HG03432 (cell line): ENCODE measurements around the gene WDR33.
A peak's percentile ranks its signal among the peaks of the same experiment; 100 is the strongest.

ENCODE experiments used
- ATAC-seq: cut with Tn5 transposase; IDR thresholded peaks from one replicate; pipeline ENCODE4 v1.9.1; 2021; ENCODE audit warnings: mild to moderate bottlenecking, moderate library complexity; ENCODE audit not compliant: unreplicated experiment

Gene WDR33

DNA sequence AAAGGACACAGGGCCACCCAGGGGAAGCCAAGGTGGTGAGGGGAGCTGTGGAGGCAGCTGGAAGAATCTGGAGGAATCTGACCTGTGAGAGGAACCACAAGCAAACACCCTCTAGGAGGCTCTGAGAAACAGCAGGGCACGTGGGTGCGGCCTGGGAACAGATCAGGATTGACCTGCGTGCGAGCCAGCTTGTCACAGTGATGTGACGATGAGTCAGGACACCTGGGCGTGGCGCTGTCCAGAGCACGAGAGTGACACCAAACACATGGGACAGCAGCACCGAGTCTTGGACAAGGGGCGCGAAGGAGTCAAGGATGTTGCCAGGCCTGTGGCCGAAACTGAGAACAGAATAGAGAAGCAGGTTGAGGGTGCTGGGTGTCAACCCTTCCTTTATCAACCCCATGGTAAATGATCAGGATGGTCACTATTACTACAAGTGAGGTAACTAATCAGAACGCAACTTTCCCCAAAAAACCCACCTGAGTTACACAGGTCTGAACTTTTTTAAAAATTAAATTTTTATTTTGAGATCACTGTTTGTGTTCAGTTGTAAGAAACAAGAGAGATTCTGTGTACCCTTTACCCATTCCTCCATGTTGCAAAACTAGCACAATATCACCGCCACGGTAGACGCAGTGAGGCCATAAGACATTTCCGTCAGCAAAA is 110.3 kb downstream of the WDR33 start:
- ATAC-seq = peak; percentile 68

GRCh38 chr2:127698553-127699355 is 112.2 kb downstream of the WDR33 start:
- ATAC-seq = no peak

DNA sequence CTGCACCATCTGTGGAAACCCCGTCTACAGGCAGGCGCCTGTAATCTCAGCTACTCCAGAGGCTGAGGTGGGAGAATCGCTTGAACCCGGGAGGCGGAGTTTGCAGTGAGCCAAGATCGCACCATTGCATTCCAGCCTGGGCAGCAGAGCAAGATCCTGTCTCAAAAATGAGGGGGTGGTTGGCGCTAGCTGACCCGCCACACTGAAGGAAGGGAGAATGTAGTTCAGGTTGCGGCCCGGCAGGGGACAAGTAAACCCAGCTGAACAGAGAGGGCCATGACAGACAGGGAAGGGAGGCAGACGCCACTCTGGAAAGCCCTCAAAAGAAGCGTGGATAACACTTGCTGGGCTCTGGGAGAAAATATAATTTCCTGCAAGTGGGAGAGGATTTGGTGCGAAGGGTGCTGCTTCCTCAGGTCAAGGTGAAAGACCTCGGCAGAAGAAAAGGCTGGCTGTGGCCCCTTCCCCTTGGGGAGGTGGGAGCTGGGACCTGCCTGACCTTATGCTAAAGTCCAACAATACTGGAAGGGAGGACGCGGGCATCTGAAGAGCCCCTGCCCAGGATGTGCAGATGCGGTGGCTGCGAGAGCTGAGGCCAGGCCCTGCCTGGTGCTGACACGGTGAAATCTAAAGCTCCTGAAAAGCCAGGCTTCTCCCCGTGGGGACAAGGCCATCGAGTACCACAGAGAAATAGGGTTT is 113.3 kb downstream of the WDR33 start:
- no peak for ATAC-seq

DNA sequence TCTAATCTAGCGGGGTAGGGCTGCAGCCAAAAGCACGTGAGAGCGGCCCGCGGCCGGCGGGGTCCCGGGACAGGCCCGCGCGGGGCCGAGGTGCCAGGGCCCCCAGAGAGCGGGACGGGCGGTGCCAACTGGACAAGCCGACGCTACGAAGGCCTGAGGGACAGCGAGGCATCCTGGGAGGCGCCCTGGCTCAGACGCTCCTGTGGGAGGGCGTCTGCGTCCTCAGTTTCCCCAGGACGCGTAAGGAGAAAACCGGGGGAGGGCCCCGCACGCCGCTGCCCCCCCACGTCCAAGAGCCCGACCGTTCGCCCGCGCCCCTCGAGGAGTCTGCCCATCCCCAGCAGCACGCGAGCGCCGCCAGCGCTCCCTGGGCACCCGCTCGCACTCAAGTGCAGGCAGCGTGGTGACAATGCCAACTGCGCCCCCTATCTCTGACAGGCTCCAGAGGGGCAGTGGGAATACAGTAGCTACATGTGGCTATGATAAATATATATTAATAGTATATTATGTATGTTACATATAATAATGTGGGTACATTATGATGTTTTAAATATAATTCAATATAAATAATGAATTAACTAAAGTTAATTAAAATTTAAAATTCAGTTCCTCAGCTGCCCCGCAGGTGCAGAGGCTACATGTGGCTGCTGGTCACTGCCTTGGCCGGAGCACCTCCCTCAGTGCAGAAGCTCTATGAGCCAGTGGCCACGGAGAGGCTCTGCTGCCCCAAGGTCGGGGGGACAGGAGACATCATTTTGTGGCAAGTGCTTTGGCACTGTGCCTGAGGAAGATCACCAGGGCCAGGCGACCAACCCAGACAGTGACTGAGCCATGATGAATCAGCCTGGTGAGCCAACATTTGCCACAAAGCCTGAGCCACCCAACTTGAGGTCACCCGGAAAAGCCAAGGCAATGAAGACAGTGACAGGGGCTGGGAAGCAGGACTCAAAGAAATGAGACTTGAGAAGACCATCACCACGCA is 115.2 kb downstream of the WDR33 start:
- no peak for ATAC-seq

DNA sequence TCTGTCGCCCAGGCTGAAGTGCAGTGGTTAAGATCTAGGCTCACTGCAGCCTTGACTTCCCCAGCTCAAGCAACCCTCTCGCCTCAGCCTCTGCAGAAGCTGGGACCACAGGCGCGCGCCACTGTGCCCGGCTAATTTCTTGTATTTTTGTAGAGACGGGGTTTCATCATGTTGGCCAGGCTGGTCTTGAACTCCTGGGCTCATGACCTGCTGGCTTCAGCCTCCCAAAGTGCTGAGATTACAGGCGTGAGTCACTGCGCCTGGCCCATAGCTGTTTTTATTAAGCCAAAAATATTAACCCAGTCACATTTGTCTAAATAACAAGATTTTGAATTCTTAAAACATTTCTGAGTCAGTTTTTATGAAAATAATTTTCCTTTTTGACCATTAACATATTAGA is 116.0 kb downstream of the WDR33 start:
- ATAC-seq = no peak

GRCh38 chr2:127690696-127691095 is 120.3 kb downstream of the WDR33 start:
- no peak for ATAC-seq

DNA sequence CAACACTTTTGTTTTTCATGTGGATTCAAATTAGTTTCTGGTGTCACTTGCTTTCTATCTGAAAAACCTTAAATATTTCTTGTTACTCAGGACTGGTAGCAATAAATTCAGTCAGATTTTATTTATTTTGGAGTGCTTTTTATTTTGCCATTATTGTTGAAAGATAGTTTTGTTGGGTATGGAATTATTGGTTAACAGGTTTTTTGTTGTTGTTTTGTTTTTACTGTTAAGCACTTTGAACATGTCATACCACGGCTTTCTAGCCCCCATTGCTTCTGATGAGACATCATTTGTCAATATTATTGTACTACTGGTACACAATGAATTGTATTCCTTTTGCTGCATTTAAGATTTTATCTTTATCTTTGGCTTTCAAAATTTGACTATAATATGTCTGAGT is 122.6 kb downstream of the WDR33 start:
- ATAC-seq = no peak

DNA sequence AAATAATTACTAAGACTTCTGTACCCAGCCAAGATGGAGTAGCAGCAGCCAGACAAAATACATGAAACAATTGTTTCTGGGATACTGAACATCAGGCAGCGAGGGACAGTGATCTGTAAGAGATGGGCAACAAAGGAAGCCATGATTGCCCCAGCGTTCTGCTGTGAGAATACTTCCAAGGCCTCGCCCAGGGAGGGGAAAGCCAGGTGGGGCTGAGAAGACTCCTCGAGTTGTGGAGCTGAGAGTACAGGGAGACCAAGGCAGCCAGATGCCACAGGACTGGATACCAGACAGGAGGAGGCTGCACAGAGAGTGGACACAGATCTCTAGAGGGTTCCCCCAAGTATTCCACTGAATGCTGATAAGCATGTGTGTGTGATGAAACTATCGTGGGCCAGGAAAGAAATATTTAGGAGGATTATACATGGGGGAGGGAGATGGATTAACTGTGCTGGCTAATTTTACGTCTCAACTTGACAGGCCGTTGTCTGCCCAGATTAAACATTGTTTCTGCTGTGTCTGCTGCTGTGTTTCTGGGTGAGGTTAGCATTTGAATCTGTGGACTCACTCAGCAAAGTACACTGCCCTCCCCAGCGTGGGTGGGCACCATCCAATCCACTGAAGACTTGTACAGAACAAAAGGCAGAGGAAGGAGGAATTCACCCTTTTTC is 125.4 kb downstream of the WDR33 start:
- ATAC-seq = no peak

GRCh38 chr2:127683757-127684156 is 127.2 kb downstream of the WDR33 start:
- no peak for ATAC-seq

GRCh38 chr2:127683056-127683455 is 127.9 kb downstream of the WDR33 start:
- ATAC-seq = no peak

- ATAC-seq = no peak
Measured at GRCh38 chr2:127681976-127682857, 128.8 kb downstream of the WDR33 start.

DNA sequence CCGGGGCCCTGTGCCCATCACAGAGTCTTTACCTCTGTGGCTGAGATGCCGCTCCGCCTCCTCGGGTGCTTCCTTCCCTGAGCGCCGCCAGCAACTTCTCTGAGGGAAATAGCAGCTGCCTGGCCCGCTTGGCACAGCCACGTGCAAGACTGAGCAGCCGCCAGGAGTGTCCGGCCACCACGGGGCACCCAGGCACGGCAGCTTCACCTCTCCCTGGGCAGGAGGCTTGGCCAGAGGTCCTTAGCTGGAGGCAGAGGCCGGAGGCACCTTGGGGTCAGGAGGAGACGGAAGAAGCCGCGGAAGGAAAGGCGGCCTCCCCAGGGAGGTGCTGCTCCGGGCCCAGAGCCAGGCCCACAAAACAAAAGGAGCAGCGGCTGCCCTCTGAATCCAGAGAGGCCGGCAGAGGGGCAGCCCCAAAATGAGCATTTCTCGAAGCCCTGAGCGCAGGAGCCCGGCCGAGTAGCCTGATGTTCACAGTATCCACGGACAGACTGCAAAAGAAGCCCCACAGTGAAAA is 129.6 kb downstream of the WDR33 start:
- no peak for ATAC-seq

DNA sequence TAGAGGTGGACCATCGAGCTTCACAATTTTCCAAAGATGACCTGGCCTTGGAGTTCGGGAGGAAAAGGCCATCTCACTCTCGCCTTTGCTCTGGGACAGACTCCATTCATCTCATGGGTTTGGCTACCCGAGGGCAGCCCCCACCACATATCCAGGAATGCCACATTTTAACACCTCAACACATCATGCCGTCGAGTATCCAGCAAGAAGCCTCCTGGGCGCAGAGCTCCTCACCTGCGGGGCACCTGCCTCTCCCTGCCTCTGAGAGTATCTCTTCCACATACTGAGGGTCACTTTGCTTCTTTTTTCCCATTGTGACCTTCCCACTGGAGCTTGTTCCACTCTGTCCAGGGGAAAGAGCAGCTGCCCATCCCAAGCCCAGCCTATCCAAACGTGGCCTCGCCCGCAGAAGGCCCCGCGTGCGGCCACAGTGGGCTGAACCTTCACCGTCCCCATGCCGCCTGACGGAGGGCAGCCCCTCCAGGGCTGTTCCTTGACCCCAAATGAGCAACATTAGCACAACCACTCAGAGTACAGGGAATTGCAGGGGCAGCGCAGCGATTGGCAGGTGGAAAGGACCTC is 130.2 kb downstream of the WDR33 start:
- ATAC-seq = no peak

DNA sequence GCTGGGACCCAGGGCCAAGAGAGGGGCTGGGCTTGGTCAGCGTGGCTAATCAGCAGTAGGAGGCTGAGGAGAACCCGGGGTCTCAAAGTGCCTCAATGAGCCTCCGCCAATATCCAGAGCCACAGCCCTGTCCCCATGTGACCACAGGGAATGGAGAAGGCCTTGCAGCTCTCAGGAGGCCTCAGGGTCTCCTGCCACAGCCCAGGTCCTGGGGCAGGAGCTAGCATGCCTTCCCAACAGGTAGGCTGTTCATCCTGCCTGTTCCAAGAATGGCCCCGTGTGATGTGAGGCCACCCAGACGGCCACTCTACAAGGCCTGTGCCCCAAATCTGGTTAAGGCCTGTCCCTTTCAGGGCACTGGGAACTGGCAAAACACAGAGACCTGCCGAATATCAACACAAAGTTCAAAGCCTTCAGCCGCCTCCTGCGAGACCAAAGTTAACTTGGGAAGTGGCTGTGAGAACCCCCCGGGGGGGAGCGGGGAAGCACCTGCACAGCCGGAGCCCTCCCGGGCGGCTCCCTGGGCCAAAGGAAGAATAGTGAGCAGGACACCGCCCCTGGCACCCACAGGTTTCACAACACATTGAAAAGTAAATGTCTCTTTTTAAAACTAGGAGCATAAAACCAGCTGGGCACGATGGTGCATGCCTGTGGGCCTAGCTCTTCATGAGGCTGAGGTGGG is 131.2 kb downstream of the WDR33 start:
- no peak for ATAC-seq

- ATAC-seq = no peak
Measured at GRCh38 chr2:127678991-127679390, 132.0 kb downstream of the WDR33 start.

DNA sequence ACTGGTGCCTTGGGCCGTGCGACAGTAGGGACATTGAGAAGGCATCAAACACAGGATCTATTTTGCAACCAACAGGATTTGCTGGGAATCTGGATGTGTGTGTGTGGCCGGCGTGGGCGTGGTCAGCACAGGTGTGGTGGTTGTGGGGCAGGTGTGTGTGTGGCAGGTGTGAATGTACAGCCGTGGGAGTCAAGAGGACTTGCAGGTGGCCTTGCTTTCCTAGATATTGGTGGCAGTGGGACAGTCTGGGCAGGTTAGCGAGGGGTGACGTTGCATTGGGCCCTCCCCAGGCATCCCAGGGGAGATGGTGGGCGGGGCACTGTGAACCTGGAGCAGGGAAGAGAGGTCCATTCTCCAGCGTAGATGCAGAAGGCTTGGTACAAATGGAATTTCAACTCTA is 132.4 kb downstream of the WDR33 start:
- no peak for ATAC-seq

DNA sequence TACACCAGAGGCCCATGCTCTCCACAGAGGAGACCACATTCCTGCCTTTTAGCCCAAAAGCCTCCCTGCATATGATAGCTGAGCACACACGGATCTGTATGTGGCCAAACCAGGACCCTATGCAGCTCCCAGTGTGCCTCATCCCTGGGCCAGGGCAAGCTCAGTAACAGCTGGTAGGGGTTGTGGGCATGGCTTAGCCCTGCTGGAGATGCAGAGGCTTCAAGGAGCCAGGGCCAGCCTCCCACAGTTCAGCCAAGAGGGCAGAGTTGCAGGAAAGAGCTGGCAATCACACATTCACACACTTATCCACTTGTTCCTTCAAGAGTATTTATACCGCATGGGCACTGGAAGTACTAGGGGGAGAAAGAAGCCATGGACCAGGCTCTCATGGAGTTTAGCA is 134.1 kb downstream of the WDR33 start:
- ATAC-seq = no peak
